Neural cell (in vitro differentiated cells): Measurements from ENCODE around the gene WDR33. TPM values are rescaled to one million over a fixed set of nuclear protein-coding genes. Genes with fewer than 3 reads are reported as not detected.

Experiments used
- H2AFZ ChIP-seq: fragments of 200-600, 300-800 bp; sonication (generic), shearing (Covaris generic); 2 replicates; pipeline ENCODE4 v1.6.0; 2014; ENCODE audit warnings: low read depth, mild to moderate bottlenecking, antibody characterized with exemption, low read length, moderate library complexity
- H3F3A ChIP-seq: fragments of 200-600 bp; shearing (Covaris generic); 2 replicates; pipeline ENCODE4 v1.6.1; 2016; ENCODE audit warnings: mild to moderate bottlenecking, moderate library complexity, mixed read lengths, antibody characterized with exemption, low read length; ENCODE audit not compliant: insufficient read depth, poor library complexity, severe bottlenecking
- H3K27ac ChIP-seq: fragments of 200-600, 300-800 bp; sonication (generic), shearing (Covaris generic); 2 replicates; pipeline ENCODE4 v1.5.1; 2014; ENCODE audit warnings: mild to moderate bottlenecking, low read length, moderate library complexity
- H3K27me3 ChIP-seq: fragments of 300-800, 200-600 bp; sonication (generic), shearing (Covaris generic); 2 replicates; pipeline ENCODE4 v1.6.0; 2014; ENCODE audit warnings: mild to moderate bottlenecking, low read depth, low read length, moderate library complexity; ENCODE audit not compliant: insufficient read depth
- H3K36me3 ChIP-seq: fragments of 300-800, 200-600 bp; sonication (generic), shearing (Covaris generic); 2 replicates; pipeline ENCODE4 v1.5.1; 2014; ENCODE audit warnings: mild to moderate bottlenecking, antibody characterized with exemption, low read length, moderate library complexity; ENCODE audit not compliant: insufficient read depth
- H3K4me2 ChIP-seq: fragments of 300-800, 200-600 bp; sonication (generic), shearing (Covaris generic); 2 replicates; pipeline ENCODE4 v1.6.0; 2014; ENCODE audit warnings: mild to moderate bottlenecking, low read length
- H3K4me3 ChIP-seq: fragments of 300-800, 200-600 bp; sonication (generic), shearing (Covaris generic); 2 replicates; pipeline ENCODE4 v1.5.1; 2014; ENCODE audit warnings: mild to moderate bottlenecking, low read length, moderate library complexity
- H3K79me2 ChIP-seq: fragments of 200-600 bp; shearing (Covaris generic); replicated peaks from 2 replicates; pipeline ENCODE4 v1.6.0; 2014; ENCODE audit warnings: mild to moderate bottlenecking, low read length, moderate library complexity; ENCODE audit not compliant: insufficient read depth
- H3K9ac ChIP-seq: fragments of 300-800, 200-600 bp; sonication (generic), shearing (Covaris generic); 2 replicates; pipeline ENCODE4 v1.6.1; 2016; ENCODE audit warnings: mild to moderate bottlenecking, low read length, mixed read lengths
- H3K9me2 ChIP-seq: fragments of 200-600 bp; shearing (Covaris generic); 2 replicates; pipeline ENCODE4 v1.6.1; 2016; ENCODE audit warnings: mild to moderate bottlenecking, low read length, mixed read lengths; ENCODE audit not compliant: insufficient read depth
- H3K9me3 ChIP-seq: fragments of 200-600, 300-800 bp; sonication (generic), shearing (Covaris generic); 2 replicates; pipeline ENCODE4 v1.6.1; 2016; ENCODE audit warnings: mild to moderate bottlenecking, mixed run types, low read length, moderate library complexity, mixed read lengths
- H4K20me1 ChIP-seq: fragments of 200-600 bp; shearing (Covaris generic); 2 replicates; pipeline ENCODE4 v1.6.1; 2016; ENCODE audit warnings: mild to moderate bottlenecking, mixed run types; ENCODE audit not compliant: insufficient read depth
- CTCF ChIP-seq: fragments of 450-650 bp; IDR thresholded peaks from 2 replicates; pipeline ENCODE4 v1.5.1; 2014; ENCODE audit warnings: antibody characterized with exemption, mild to moderate bottlenecking, moderate library complexity; ENCODE audit not compliant: poor library complexity, severe bottlenecking
- EP300 ChIP-seq: fragments of 450-650 bp; conservative IDR thresholded peaks from 2 replicates; pipeline ENCODE4 v1.6.1; 2014; ENCODE audit warnings: antibody characterized with exemption, mild to moderate bottlenecking, moderate library complexity; ENCODE audit not compliant: poor library complexity, severe bottlenecking
- EZH2 ChIP-seq: fragments of 200-600, 300-800 bp; shearing (Covaris generic), sonication (generic); IDR thresholded peaks from 2 replicates; pipeline ENCODE4 v1.6.1; 2014; ENCODE audit warnings: antibody characterized with exemption, low read length, borderline replicate concordance, mild to moderate bottlenecking; ENCODE audit not compliant: insufficient read depth, poor library complexity, severe bottlenecking
- MXI1 ChIP-seq: fragments of 450-650 bp; conservative IDR thresholded peaks from 2 replicates; pipeline ENCODE4 v1.6.1; 2014; ENCODE audit warnings: antibody characterized with exemption, mild to moderate bottlenecking; ENCODE audit not compliant: poor library complexity, severe bottlenecking
- POLR2AphosphoS5 ChIP-seq: IDR thresholded peaks from 2 replicates; pipeline ENCODE4 v1.6.1; 2012
- RAD21 ChIP-seq: fragments of 450-650 bp; conservative IDR thresholded peaks from 2 replicates; pipeline ENCODE4 v1.6.1; 2014; ENCODE audit warnings: antibody characterized with exemption, mild to moderate bottlenecking, moderate library complexity
- REST ChIP-seq: IDR thresholded peaks from 2 replicates; pipeline ENCODE4 v1.6.1; 2012; ENCODE audit warnings: borderline replicate concordance
- SMC3 ChIP-seq: fragments of 450-650 bp; conservative IDR thresholded peaks from 2 replicates; pipeline ENCODE4 v1.6.1; 2014; ENCODE audit warnings: antibody characterized with exemption, mild to moderate bottlenecking, moderate library complexity; ENCODE audit not compliant: poor library complexity
- TAF1 ChIP-seq: IDR thresholded peaks from 2 replicates; pipeline ENCODE4 v1.6.1; 2012; ENCODE audit warnings: low read depth
- polyA plus RNA-seq: library from polyadenylated mRNA; depleted of rRNA; stranded (reverse); fragments of >200 nt; gene quantifications from 2 replicates; pipeline ENCODE4 v1.2.3, GENCODE V29; 2014

WDR33 gene
- polyA plus RNA-seq, 1 donor from 2014 or later: 58.7 TPM

- Histone ChIP-seq H3K27ac (no peak overlapping the region), H3K9ac (no peak overlapping the region), H3K4me3 (no peak overlapping the region), H3K79me2 (no peaks in the 10 kb centered on the region), H3K9me3 (no peaks in the 10 kb centered on the region), H2AFZ (no peak overlapping the region), H3K9me2 (no peaks in the 10 kb centered on the region), H3K4me2 (no peak overlapping the region), H4K20me1 (no peaks in the 10 kb centered on the region), H3F3A (no peaks in the 10 kb centered on the region), H3K36me3 (no peaks in the 10 kb centered on the region), H3K27me3 (no peaks in the 10 kb centered on the region)
- TF ChIP-seq MXI1 (no peak), REST (no peak), EP300 (no peak), TAF1 (no peak), SMC3 (no peak), RAD21 (no peak), POLR2AphosphoS5 (no peak), EZH2 (no peak)
Measured at GRCh38 chr2:127743477-127744026, 67.4 kb downstream of the WDR33 start.

GRCh38 chr2:127740665-127741288, 70.2 kb downstream of the WDR33 start:
- no peaks in the 10 kb centered on the region for H4K20me1 ChIP-seq
- H3K9me3 ChIP-seq: no peaks in the 10 kb centered on the region
- no peaks in the 10 kb centered on the region for H3K36me3 ChIP-seq
- H3F3A ChIP-seq: no peaks in the 10 kb centered on the region
- no peak overlapping the region for H3K4me3 ChIP-seq
- no peak overlapping the region for H3K27ac ChIP-seq
- no peak for TF ChIP-seq POLR2AphosphoS5
- no peak for TF ChIP-seq EP300
- no peak for TF ChIP-seq SMC3
- no peak for TF ChIP-seq TAF1
- TF ChIP-seq EZH2: no peak
- TF ChIP-seq RAD21: no peak
- TF ChIP-seq REST: no peak
- no peak for TF ChIP-seq MXI1
- TF ChIP-seq CTCF: no peak
- no peak overlapping the region for H2AFZ ChIP-seq
- H3K79me2 ChIP-seq: no peaks in the 10 kb centered on the region
- no peaks in the 10 kb centered on the region for H3K27me3 ChIP-seq
- H3K9me2 ChIP-seq: no peaks in the 10 kb centered on the region
- H3K4me2 ChIP-seq: no peak overlapping the region
- no peak overlapping the region for H3K9ac ChIP-seq
